CD4-positive, alpha-beta T cell (primary cell): ENCODE measurements around the gene GCG. TPM values are rescaled to one million over a fixed set of nuclear protein-coding genes. Genes with fewer than 3 reads are reported as not detected.

Experiments
- ATAC-seq: fragments of 200-7000 bp; cut with Tn5 transposase; one replicate; pipeline ENCODE4 v1.10.0; 2022; ENCODE audit warnings: mild to moderate bottlenecking; ENCODE audit not compliant: poor library complexity
- CTCF ChIA-PET: fragments of 350-600 bp; sonication (Branson Sonifier 250); formaldehyde crosslinking; loops from one replicate; lab custom pipeline; 2021; ENCODE audit warnings: antibody characterized with exemption, inconsistent platforms; lab: Charles Lee
- POLR2A ChIA-PET: fragments of 350-600 bp; sonication (Branson Sonifier 250); formaldehyde crosslinking; loops from one replicate; lab custom pipeline; 2021; ENCODE audit warnings: antibody characterized with exemption, inconsistent platforms; lab: Charles Lee
- DNase-seq, 14 experiments: peaks; one replicate each; pipeline ENCODE4 v3.0.0-alpha.2; 2013 to 2020; ENCODE audit warnings: mixed read lengths in 2 of 14
- H3K27ac ChIP-seq, 2 donors: one replicate each; pipeline versions ENCODE4 v1.5.1 to v1.7.0; 2013; ENCODE audit warnings: low read length in 2 of 2, low read depth in 1 of 2, mild to moderate bottlenecking in 1 of 2
- H3K27me3 ChIP-seq, 2 experiments: 1 replicate in 1 of 2; 2 replicates in 1 of 2; pipeline versions ENCODE4 v1.6.1 to v1.7.0; 2013; ENCODE audit warnings: low read length in 2 of 2, control low read depth in 1 of 2, mild to moderate bottlenecking in 1 of 2, moderate library complexity in 1 of 2; ENCODE audit not compliant: insufficient read depth in 2 of 2, control insufficient read depth in 1 of 2
- H3K36me3 ChIP-seq: one replicate; pipeline ENCODE4 v1.6.1; 2013; ENCODE audit warnings: low read length, control low read depth; ENCODE audit not compliant: insufficient read depth
- H3K4me1 ChIP-seq: one replicate; pipeline ENCODE4 v1.6.1; 2013; ENCODE audit warnings: low read length, control low read depth; ENCODE audit not compliant: insufficient read depth
- H3K4me3 ChIP-seq: one replicate; pipeline ENCODE4 v1.5.1; 2013; ENCODE audit warnings: mild to moderate bottlenecking, low read length, moderate library complexity
- H3K9me3 ChIP-seq, 2 experiments: 1 replicate in 1 of 2; 2 replicates in 1 of 2; pipeline versions ENCODE4 v1.6.1 to v1.7.0; 2013; ENCODE audit warnings: low read length in 2 of 2, mild to moderate bottlenecking in 2 of 2, control low read depth in 1 of 2, moderate library complexity in 1 of 2; ENCODE audit not compliant: control insufficient read depth in 1 of 2, insufficient read depth in 1 of 2
- H3K27ac Mint-ChIP-seq: one replicate; pipeline ENCODE4 v1.8.0; 2020; ENCODE audit warnings: mixed read lengths
- H3K27me3 Mint-ChIP-seq: one replicate; pipeline ENCODE4 v1.8.0; 2021; ENCODE audit warnings: mixed read lengths
- H3K36me3 Mint-ChIP-seq: one replicate; pipeline ENCODE4 v1.8.0; 2021; ENCODE audit warnings: low read depth, mixed read lengths
- H3K4me1 Mint-ChIP-seq: one replicate; pipeline ENCODE4 v1.8.0; 2021; ENCODE audit warnings: low read depth, mixed read lengths
- H3K4me3 Mint-ChIP-seq: one replicate; pipeline ENCODE4 v1.8.0; 2020; ENCODE audit warnings: mild to moderate bottlenecking, mixed read lengths
- H3K9me3 Mint-ChIP-seq: one replicate; pipeline ENCODE4 v1.8.0; 2020; ENCODE audit warnings: mixed read lengths
- intact Hi-C, 2 experiments: fragments of 100-400 bp; cut with DNase I in 1 of 2; cut with micrococcal nuclease in 1 of 2; formaldehyde crosslinking; loops; one replicate each; pipeline versions ENCODE4 v1.15.1 to v1.9.0; 2023 to 2025; cut with DNase I, micrococcal nuclease
- total RNA-seq, 174 experiments: library from RNA in 2 of 174; stranded (reverse) in 2 of 174; gene quantifications; one replicate each; pipeline ENCODE4 v1.2.3 and lab custom pipeline; 2021 to 2026
- TF ChIP-seq, protein P1 (sequence below): fragments of 200-600 bp; IDR thresholded peaks from one replicate; pipeline ENCODE4 v1.8.0; 2022; ENCODE audit warnings: antibody characterized with exemption, mild to moderate bottlenecking

The GCG gene
- total RNA-seq, 2 experiments from 2014 or later, result not detected

DNA sequence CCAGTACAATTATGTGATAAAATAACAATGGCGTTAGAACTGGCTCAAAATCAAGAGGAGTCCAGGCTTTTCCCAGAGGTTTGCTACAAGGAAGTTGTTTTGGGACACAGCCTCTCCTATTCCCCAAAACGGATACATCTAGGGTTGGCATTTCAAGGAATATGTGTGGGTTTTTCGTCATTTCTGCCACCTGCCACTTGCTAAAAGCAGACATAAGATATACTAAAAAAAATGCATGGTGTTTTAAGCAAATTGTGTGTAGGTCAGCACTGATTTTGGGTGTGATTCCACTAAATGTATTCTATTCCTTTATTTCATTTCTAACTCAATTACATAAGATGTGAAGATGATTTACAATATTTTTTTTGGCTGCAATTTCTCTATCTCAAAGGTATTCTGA, 36.4 kb upstream of the GCG start:
- ATAC-seq, result no peak
- H3K9me3 Mint-ChIP-seq, result no peaks in the 10 kb centered on the region
- intact Hi-C loops, result no loop called here
- no peaks in the 10 kb centered on the region for H3K36me3 Mint-ChIP-seq
- Histone ChIP-seq H3K9me3 (no peaks in the 10 kb centered on the region), H3K4me1 (no peaks in the 10 kb centered on the region), H3K27ac (no peak overlapping the region), H3K36me3 (no peaks in the 10 kb centered on the region), H3K27me3 (peaks cover 0 to 8% of the 10 kb centered on the region in 2 experiments), H3K4me3 (no peak overlapping the region)
- H3K4me1 Mint-ChIP-seq, result no peaks in the 10 kb centered on the region
- H3K27ac Mint-ChIP-seq, result no peak overlapping the region
- H3K27me3 Mint-ChIP-seq, result peaks cover 30% of the 10 kb centered on the region
- no peak overlapping the region for H3K4me3 Mint-ChIP-seq
- TF ChIP-seq, protein P1, sequence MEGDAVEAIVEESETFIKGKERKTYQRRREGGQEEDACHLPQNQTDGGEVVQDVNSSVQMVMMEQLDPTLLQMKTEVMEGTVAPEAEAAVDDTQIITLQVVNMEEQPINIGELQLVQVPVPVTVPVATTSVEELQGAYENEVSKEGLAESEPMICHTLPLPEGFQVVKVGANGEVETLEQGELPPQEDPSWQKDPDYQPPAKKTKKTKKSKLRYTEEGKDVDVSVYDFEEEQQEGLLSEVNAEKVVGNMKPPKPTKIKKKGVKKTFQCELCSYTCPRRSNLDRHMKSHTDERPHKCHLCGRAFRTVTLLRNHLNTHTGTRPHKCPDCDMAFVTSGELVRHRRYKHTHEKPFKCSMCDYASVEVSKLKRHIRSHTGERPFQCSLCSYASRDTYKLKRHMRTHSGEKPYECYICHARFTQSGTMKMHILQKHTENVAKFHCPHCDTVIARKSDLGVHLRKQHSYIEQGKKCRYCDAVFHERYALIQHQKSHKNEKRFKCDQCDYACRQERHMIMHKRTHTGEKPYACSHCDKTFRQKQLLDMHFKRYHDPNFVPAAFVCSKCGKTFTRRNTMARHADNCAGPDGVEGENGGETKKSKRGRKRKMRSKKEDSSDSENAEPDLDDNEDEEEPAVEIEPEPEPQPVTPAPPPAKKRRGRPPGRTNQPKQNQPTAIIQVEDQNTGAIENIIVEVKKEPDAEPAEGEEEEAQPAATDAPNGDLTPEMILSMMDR, result no peak
- CTCF ChIA-PET, result no interaction called here
- DNase-seq, result no peak
- POLR2A ChIA-PET, result no interaction called here

DNA sequence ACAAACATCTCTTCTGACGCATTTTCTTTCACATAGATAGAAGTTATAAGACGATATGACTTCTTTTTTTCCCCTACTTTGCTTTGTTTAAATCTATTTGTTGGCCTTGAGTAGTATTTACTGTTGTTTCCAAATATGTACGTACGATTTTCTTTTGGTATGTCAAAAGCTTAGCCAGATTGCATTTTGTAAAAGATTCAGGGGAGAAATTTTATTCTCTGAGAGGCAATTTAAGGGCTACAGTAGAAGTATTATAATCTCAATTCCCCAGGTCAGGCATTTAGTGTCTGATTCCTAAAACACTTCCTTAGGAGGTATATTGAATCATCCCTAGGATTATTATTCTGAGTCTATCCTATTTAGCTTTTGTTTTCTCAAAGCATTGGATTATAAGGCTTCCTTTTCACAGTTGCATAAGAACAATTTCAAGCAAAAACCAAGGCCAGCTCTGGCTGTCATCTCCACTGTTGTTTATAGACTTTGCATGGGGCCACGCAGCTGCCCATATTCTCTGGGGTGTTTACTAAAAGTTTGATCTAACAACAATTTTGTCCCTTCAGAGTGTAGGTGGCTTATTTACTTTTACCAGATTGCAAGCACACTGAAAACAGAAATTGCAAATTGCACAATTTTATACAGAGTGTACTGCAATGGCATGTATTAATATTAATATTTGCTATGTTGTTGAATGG, 33.6 kb upstream of the GCG start:
- H3K4me3 Mint-ChIP-seq, result no peak overlapping the region
- no peaks in the 10 kb centered on the region for H3K4me1 Mint-ChIP-seq
- CTCF ChIA-PET, result no interaction called here
- H3K27ac Mint-ChIP-seq, result no peak overlapping the region
- no peak overlapping the region for H3K4me3 ChIP-seq
- TF ChIP-seq, protein P1, result no peak
- H3K27me3 Mint-ChIP-seq, result peaks cover 13% of the 10 kb centered on the region
- ATAC-seq, result no peak
- H3K36me3 Mint-ChIP-seq, result no peaks in the 10 kb centered on the region
- no peaks in the 10 kb centered on the region for H3K4me1 ChIP-seq
- H3K36me3 ChIP-seq, result no peaks in the 10 kb centered on the region
- H3K9me3 Mint-ChIP-seq, result no peaks in the 10 kb centered on the region
- no peak overlapping the region for H3K27ac ChIP-seq
- H3K27me3 ChIP-seq, result no peaks in the 10 kb centered on the region
- POLR2A ChIA-PET, result no interaction called here
- intact Hi-C loops, result no loop called here
- DNase-seq, result no peak
- no peaks in the 10 kb centered on the region for H3K9me3 ChIP-seq

- Mint-ChIP-seq H3K27me3 (peaks cover 14% of the 10 kb centered on the region), H3K9me3 (no peaks in the 10 kb centered on the region), H3K36me3 (no peaks in the 10 kb centered on the region), H3K4me3 (no peak overlapping the region), H3K4me1 (no peaks in the 10 kb centered on the region), H3K27ac (no peak overlapping the region)
- Histone ChIP-seq H3K4me3 (no peak overlapping the region), H3K36me3 (no peaks in the 10 kb centered on the region), H3K27ac (no peak overlapping the region), H3K27me3 (no peaks in the 10 kb centered on the region), H3K9me3 (no peaks in the 10 kb centered on the region), H3K4me1 (no peaks in the 10 kb centered on the region)
- intact Hi-C loops, result no loop called here
- no peak for ATAC-seq
- no peak for DNase-seq
- ChIA-PET CTCF (no interaction called here), POLR2A (no interaction called here)
- TF ChIP-seq, protein P1, result no peak
Measured at GRCh38 chr2:162184821-162185450, 32.9 kb upstream of the GCG start.
